SU-DHL-6 (cell line): ENCODE data around the gene HMGB4.

ENCODE experiments used
- H2AFZ ChIP-seq: fragments of 200-600 bp; sonication (generic); 2 replicates; pipeline ENCODE4 v1.6.1; 2014; ENCODE audit warnings: low read depth, mild to moderate bottlenecking, moderate library complexity, mixed read lengths, antibody characterized with exemption, low read length; ENCODE audit not compliant: severe bottlenecking
- H3F3A ChIP-seq: fragments of 200-600 bp; shearing (Covaris generic); 2 replicates; pipeline ENCODE4 v1.6.0; 2016; ENCODE audit warnings: antibody characterized with exemption, mild to moderate bottlenecking; ENCODE audit not compliant: insufficient read depth
- H3K27ac ChIP-seq: fragments of 200-600 bp; sonication (generic); 2 replicates; pipeline ENCODE4 v1.5.1; 2016; ENCODE audit warnings: low read depth, mild to moderate bottlenecking, low read length, moderate library complexity, mixed read lengths
- H3K27me3 ChIP-seq: fragments of 200-600 bp; sonication (generic), shearing (Covaris generic); 2 replicates; pipeline ENCODE4 v1.6.0; 2014; ENCODE audit warnings: mild to moderate bottlenecking, low read length
- H3K36me3 ChIP-seq: fragments of 200-600 bp; sonication (generic); 2 replicates; pipeline ENCODE4 v1.6.1; 2014; ENCODE audit warnings: mild to moderate bottlenecking, low read length, mixed read lengths
- H3K4me2 ChIP-seq: fragments of 300-600, 200-600 bp; shearing (Covaris generic), sonication (generic); 2 replicates; pipeline ENCODE4 v1.6.0; 2014; ENCODE audit warnings: low read length, low read depth, mild to moderate bottlenecking; ENCODE audit not compliant: poor library complexity, severe bottlenecking
- H3K4me3 ChIP-seq: fragments of 200-600 bp; sonication (generic); 2 replicates; pipeline ENCODE4 v1.5.1; 2014; ENCODE audit warnings: antibody characterized with exemption, low read length, mild to moderate bottlenecking, mixed read lengths; ENCODE audit not compliant: insufficient read depth, poor library complexity, severe bottlenecking
- H3K79me2 ChIP-seq: fragments of 200-600 bp; sonication (generic); 2 replicates; pipeline ENCODE4 v1.6.1; 2014; ENCODE audit warnings: mild to moderate bottlenecking, low read length, moderate library complexity; ENCODE audit not compliant: insufficient read depth
- H3K9ac ChIP-seq: fragments of 200-600 bp; sonication (generic); 2 replicates; pipeline ENCODE4 v1.7.0; 2014; ENCODE audit warnings: mild to moderate bottlenecking, low read length
- H3K9me2 ChIP-seq: fragments of 200-600 bp; sonication (generic); replicated peaks from 2 replicates; pipeline ENCODE4 v1.6.1; 2014; ENCODE audit warnings: low read length; ENCODE audit not compliant: insufficient read depth
- H3K9me3 ChIP-seq: fragments of 200-600 bp; sonication (generic); 2 replicates; pipeline ENCODE4 v1.6.1; 2014; ENCODE audit warnings: low read length, mixed read lengths; ENCODE audit not compliant: insufficient read depth
- H4K20me1 ChIP-seq: fragments of 200-600 bp; sonication (generic); 2 replicates; pipeline ENCODE4 v1.6.1; 2014; ENCODE audit warnings: low read depth, mild to moderate bottlenecking, antibody characterized with exemption, low read length, moderate library complexity, mixed read lengths
- CTCF ChIP-seq: fragments of 200-600 bp; sonication (generic); IDR thresholded peaks from one replicate; pipeline ENCODE4 v1.5.1; 2017; ENCODE audit warnings: antibody characterized with exemption, mild to moderate bottlenecking, low read length, moderate library complexity; ENCODE audit not compliant: insufficient read depth, poor library complexity, severe bottlenecking
- EZH2phosphoT487 ChIP-seq: fragments of 200-600 bp; sonication (generic), shearing (Covaris generic); conservative IDR thresholded peaks from 2 replicates; pipeline ENCODE4 v1.6.1; 2018; ENCODE audit warnings: mild to moderate bottlenecking, antibody characterized with exemption, low read length, moderate library complexity, mixed read lengths

Gene HMGB4

GRCh38 chr1:33850481-33850880 lies 13.4 kb upstream of the HMGB4 start:
- no peaks in the 10 kb centered on the region for H3K9me3 ChIP-seq
- H3K27ac ChIP-seq, result no peak overlapping the region
- H3K79me2 ChIP-seq, result no peaks in the 10 kb centered on the region
- no peak overlapping the region for H3K4me2 ChIP-seq
- no peaks in the 10 kb centered on the region for H3K36me3 ChIP-seq
- no peak overlapping the region for H3K9ac ChIP-seq
- H4K20me1 ChIP-seq, result no peaks in the 10 kb centered on the region
- H3K4me3 ChIP-seq, result no peak overlapping the region
- H2AFZ ChIP-seq, result no peak overlapping the region
- H3F3A ChIP-seq, result no peaks in the 10 kb centered on the region
- no peaks in the 10 kb centered on the region for H3K9me2 ChIP-seq
- no peak for TF ChIP-seq EZH2phosphoT487
- TF ChIP-seq CTCF, result no peak
- H3K27me3 ChIP-seq, result no peaks in the 10 kb centered on the region

GRCh38 chr1:33852711-33853110 lies 11.2 kb upstream of the HMGB4 start:
- Histone ChIP-seq H3K9me2 (no peaks in the 10 kb centered on the region), H3F3A (no peaks in the 10 kb centered on the region), H3K4me3 (no peak overlapping the region), H3K36me3 (no peaks in the 10 kb centered on the region), H4K20me1 (no peaks in the 10 kb centered on the region), H3K4me2 (no peak overlapping the region), H3K79me2 (no peaks in the 10 kb centered on the region), H3K27me3 (no peaks in the 10 kb centered on the region), H2AFZ (no peak overlapping the region), H3K9ac (no peak overlapping the region), H3K27ac (no peak overlapping the region), H3K9me3 (no peaks in the 10 kb centered on the region)
- TF ChIP-seq CTCF, result no peak
- no peak for TF ChIP-seq EZH2phosphoT487

- H3K36me3 ChIP-seq, result no peaks in the 10 kb centered on the region
- H3K9me3 ChIP-seq, result no peaks in the 10 kb centered on the region
- no peak overlapping the region for H3K4me3 ChIP-seq
- no peak overlapping the region for H3K27ac ChIP-seq
- H3K9me2 ChIP-seq, result no peaks in the 10 kb centered on the region
- no peak overlapping the region for H3K9ac ChIP-seq
- H3K4me2 ChIP-seq, result no peak overlapping the region
- H3F3A ChIP-seq, result no peaks in the 10 kb centered on the region
- H3K27me3 ChIP-seq, result no peaks in the 10 kb centered on the region
- H3K79me2 ChIP-seq, result no peaks in the 10 kb centered on the region
- no peak overlapping the region for H2AFZ ChIP-seq
- no peaks in the 10 kb centered on the region for H4K20me1 ChIP-seq
- no peak for TF ChIP-seq EZH2phosphoT487
Observed at GRCh38 chr1:33853431-33853830, 10.4 kb upstream of the HMGB4 start.

- Histone ChIP-seq H3K79me2 (no peaks in the 10 kb centered on the region), H3K27ac (no peak overlapping the region), H3K9me2 (no peaks in the 10 kb centered on the region), H3K4me2 (no peak overlapping the region), H3F3A (no peaks in the 10 kb centered on the region), H3K9ac (no peak overlapping the region), H3K27me3 (no peaks in the 10 kb centered on the region), H3K36me3 (no peaks in the 10 kb centered on the region), H3K4me3 (no peak overlapping the region), H3K9me3 (no peaks in the 10 kb centered on the region), H4K20me1 (no peaks in the 10 kb centered on the region), H2AFZ (no peak overlapping the region)
- TF ChIP-seq EZH2phosphoT487 (no peak), CTCF (no peak)
Observed at GRCh38 chr1:33854091-33854490, 9.8 kb upstream of the HMGB4 start.
